K562 (cell line): ENCODE results near the gene ASPRV1. TPM values are rescaled to one million over a fixed set of nuclear protein-coding genes. Genes with fewer than 3 reads are reported as not detected.

Source experiments
- CCAR2 ChIP-seq: fragments of 200-400 bp; formaldehyde crosslinking; IDR thresholded peaks from 2 replicates; pipeline ENCODE4 v1.6.1; 2017; ENCODE audit warnings: mild to moderate bottlenecking, low read depth, low read length
- CEBPB ChIP-seq: fragments of 450-650 bp; IDR thresholded peaks from 2 replicates; pipeline ENCODE4 v1.6.1; 2016; ENCODE audit warnings: missing genetic modification characterization, missing compliant biosample characterization
- MAFF ChIP-seq: IDR thresholded peaks from 2 replicates; pipeline ENCODE4 v1.6.1; 2012; ENCODE audit warnings: low read length, improper control_type of control experiment
- MCM7 ChIP-seq, 2 experiments: fragments of 450-650 bp; IDR thresholded peaks; 2 replicates each; pipeline ENCODE4 v1.6.1; 2016 to 2018
- MEF2A ChIP-seq: IDR thresholded peaks from 2 replicates; pipeline ENCODE4 v1.6.1; 2011; ENCODE audit warnings: low read depth, mild to moderate bottlenecking, low read length, moderate library complexity; ENCODE audit not compliant: control insufficient read depth
- MLLT1 ChIP-seq, 2 experiments: fragments of 450-650 bp; IDR thresholded peaks; 2 replicates each; pipeline ENCODE4 v1.6.1; 2016
- MYNN ChIP-seq, 2 experiments: sonication (generic); formaldehyde crosslinking in 1 of 2; IDR thresholded peaks; 2 replicates each; pipeline versions ENCODE4 v1.5.0 to v1.6.1; 2016 to 2020; ENCODE audit warnings: antibody characterized with exemption in 1 of 2, missing genetic modification reagents in 1 of 2
- RERE ChIP-seq: sonication (generic); formaldehyde crosslinking; IDR thresholded peaks from 2 replicates; pipeline ENCODE4 v1.8.0; 2023; ENCODE audit warnings: missing genetic modification reagents, mild to moderate bottlenecking, borderline replicate concordance
- polyA plus RNA-seq, 8 experiments: library from polyadenylated mRNA; depleted of rRNA in 4 of 8; stranded (reverse) in 5 of 8; unstranded in 3 of 8; fragments of >200 nt; fragmentation: Nextera tagmentation in 2 of 8; fragmentation: Illumina TruSeq in 1 of 8; extraction: Ambion mirVana in 2 of 8; extraction: Trizol in 1 of 8; gene quantifications; 2 replicates each; pipeline versions ENCODE4 v1.2.1 to v1.2.3, GENCODE V29; 2011 to 2014; ENCODE audit warnings: inconsistent platforms in 1 of 8, missing spikeins in 1 of 8
- total RNA-seq, 7 experiments: library from RNA; depleted of rRNA in 6 of 7; stranded (reverse); fragments of >200 nt in 6 of 7; fragmentation: Illumina TruSeq in 2 of 7; extraction: Trizol in 2 of 7; gene quantifications; 2 replicates each; pipeline versions ENCODE4 v1.2.1 to v1.2.3, GENCODE V29; 2011 to 2021; ENCODE audit warnings: low replicate concordance in 1 of 7
- TF ChIP-seq, protein P1 (sequence below), 2 experiments: fragments of 450-650 bp in 1 of 2; sonication (generic) in 1 of 2; formaldehyde crosslinking in 1 of 2; IDR thresholded peaks; 2 replicates each; pipeline versions ENCODE4 v1.7.1 to v1.9.0; 2016 to 2022; ENCODE audit warnings: inconsistent platforms in 1 of 2, mild to moderate bottlenecking in 1 of 2, missing genetic modification reagents in 1 of 2

Gene ASPRV1
- total and polyA plus RNA-seq, 9 of the 15 experiments (the other 6 are each of a cell fraction or from before 2014, with no cell fraction given) = 0.17 to 0.72 (median 0.47) TPM; not detected in 1

DNA sequence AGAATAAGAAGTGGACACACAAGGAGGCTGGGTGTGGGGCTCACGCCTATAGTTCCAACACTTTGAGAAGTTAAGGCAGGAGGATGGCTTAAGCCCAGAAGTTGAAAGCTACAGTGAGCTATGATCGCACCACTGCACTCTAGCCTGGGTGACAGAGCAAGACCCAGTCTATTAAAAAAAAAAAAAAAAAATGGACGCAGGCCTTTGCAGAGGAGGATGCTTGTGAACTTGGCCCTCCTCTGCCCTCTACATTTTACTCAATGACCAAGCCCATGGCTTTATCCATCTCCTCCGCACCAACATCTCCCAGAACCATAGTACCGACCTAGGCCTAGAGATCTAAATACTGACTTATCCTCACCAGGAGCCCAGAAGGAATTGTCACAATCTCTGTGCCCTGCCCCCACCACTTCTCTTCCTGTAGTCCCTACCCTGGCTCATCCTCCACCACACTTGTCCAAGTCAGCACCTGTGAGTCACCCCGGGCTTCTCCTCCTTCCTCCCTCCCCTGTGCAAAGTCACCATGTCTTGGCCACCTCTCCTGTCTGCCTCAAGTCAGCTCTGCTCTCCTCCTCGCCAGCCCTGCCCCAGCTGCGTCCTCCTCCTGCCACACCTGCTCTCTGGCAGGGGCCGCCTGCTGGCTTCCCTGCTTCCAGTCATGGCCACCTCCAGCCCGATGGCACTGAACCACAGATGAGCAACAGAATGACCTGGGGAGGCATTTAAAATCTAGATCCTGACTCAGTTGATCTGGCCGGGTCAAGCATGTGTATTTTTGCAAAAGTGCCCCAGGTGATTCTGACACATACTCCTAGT is 35.8 kb upstream of the ASPRV1 start (continued):
- TF ChIP-seq, protein P1, sequence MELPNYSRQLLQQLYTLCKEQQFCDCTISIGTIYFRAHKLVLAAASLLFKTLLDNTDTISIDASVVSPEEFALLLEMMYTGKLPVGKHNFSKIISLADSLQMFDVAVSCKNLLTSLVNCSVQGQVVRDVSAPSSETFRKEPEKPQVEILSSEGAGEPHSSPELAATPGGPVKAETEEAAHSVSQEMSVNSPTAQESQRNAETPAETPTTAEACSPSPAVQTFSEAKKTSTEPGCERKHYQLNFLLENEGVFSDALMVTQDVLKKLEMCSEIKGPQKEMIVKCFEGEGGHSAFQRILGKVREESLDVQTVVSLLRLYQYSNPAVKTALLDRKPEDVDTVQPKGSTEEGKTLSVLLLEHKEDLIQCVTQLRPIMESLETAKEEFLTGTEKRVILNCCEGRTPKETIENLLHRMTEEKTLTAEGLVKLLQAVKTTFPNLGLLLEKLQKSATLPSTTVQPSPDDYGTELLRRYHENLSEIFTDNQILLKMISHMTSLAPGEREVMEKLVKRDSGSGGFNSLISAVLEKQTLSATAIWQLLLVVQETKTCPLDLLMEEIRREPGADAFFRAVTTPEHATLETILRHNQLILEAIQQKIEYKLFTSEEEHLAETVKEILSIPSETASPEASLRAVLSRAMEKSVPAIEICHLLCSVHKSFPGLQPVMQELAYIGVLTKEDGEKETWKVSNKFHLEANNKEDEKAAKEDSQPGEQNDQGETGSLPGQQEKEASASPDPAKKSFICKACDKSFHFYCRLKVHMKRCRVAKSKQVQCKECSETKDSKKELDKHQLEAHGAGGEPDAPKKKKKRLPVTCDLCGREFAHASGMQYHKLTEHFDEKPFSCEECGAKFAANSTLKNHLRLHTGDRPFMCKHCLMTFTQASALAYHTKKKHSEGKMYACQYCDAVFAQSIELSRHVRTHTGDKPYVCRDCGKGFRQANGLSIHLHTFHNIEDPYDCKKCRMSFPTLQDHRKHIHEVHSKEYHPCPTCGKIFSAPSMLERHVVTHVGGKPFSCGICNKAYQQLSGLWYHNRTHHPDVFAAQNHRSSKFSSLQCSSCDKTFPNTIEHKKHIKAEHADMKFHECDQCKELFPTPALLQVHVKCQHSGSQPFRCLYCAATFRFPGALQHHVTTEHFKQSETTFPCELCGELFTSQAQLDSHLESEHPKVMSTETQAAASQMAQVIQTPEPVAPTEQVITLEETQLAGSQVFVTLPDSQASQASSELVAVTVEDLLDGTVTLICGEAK (IDR thresholded peaks at IDR 0.05) = peak; percentile 47; the same call in 1 of the 2 replicates
- TF ChIP-seq, protein P1 (CRISPR knock-in tag; IDR thresholded peaks at IDR 0.05) = no peak
- TF ChIP-seq MCM7 (IDR thresholded peaks at IDR 0.05) (no peak), CEBPB (no peak), MAFF (no peak), MLLT1 (IDR thresholded peaks at IDR 0.05) (0 out of 4 replicates have a peak, but pooled peaks have one; percentile 44 to 64), CCAR2 (no peak), MYNN (IDR thresholded peaks at IDR 0.05) (peak; percentile 59; the same call in 1 of the 2 replicates), MYNN (CRISPR knock-in tag; IDR thresholded peaks at IDR 0.05) (no peak), MEF2A (no peak), RERE (CRISPR knock-in tag) (no peak)
